ENCODE results near the gene NCOA6.
A peak's percentile ranks its signal among the peaks of the same experiment; 100 is the strongest.
"Not testable (repeated sequence)": the region's sequence is repeated elsewhere in the genome, so short reads cannot be mapped to it uniquely, and the experiment has no call there.

Gene NCOA6

DNA sequence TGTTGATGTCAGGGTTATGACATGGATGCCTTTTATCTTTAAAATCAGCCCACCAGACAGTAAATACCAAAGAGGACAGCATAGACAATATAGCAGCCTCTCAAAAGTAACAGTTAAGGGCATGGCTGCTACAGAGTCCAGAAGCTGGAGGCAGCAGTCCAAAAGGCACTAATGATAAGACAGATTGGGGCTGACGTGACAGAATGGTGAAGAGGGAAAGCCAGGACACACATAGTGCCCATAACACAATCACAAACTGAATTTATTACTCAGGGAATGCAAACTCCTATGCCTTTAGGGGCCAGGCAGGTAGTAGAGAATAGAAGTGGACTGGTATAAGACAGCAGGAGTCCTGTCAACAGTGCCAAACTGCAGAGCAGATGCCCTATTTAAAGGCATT is 80.6 kb downstream of the NCOA6 start:
- no peaks in the 10 kb centered on the region for H3K9me3 Mint-ChIP-seq
- H3K4me1 Mint-ChIP-seq: no peaks in the 10 kb centered on the region
- no peak overlapping the region for H3K4me3 Mint-ChIP-seq
- no peak overlapping the region for H3K27ac Mint-ChIP-seq
- DNase-seq (ENCODE audit: low spot score in 2 of 2) (no peak), ATAC-seq (ENCODE audit: low read depth) (no peak)
- H3K36me3 Mint-ChIP-seq: peaks cover 29% of the 10 kb centered on the region
- no peaks in the 10 kb centered on the region for H3K27me3 Mint-ChIP-seq

DNA sequence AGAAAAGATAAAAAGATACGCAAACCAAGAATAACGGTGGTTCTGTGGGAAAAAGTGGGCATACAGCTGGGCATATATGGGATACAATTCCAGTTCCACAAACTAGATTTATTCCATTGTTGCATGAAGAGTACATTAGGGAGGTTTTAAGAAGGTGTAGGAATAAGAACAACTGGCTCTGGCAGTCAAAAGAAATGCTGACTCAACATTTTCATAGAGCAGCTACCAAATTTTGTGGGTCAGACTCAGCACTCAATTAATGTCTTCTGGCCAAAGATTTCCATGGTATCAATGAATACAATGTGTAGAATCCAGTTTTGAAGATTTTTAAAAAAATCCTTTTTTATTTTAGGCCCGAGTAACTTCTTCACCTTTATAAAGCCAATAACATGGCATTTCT is 81.1 kb downstream of the NCOA6 start:
- H3K4me1 Mint-ChIP-seq: no peaks in the 10 kb centered on the region
- no peaks in the 10 kb centered on the region for H3K27me3 Mint-ChIP-seq
- no peaks in the 10 kb centered on the region for H3K9me3 Mint-ChIP-seq
- H3K27ac Mint-ChIP-seq: no peak overlapping the region
- no peak for ATAC-seq (ENCODE audit: low read depth)
- H3K36me3 Mint-ChIP-seq: peaks cover 27% of the 10 kb centered on the region
- no peak for DNase-seq (ENCODE audit: low spot score in 2 of 2)
- no peak overlapping the region for H3K4me3 Mint-ChIP-seq

GRCh38 chr20:34743039-34743438 is 82.4 kb downstream of the NCOA6 start:
- ATAC-seq (ENCODE audit: low read depth): no peak
- peaks cover 26% of the 10 kb centered on the region for H3K36me3 Mint-ChIP-seq
- no peak overlapping the region for H3K27ac Mint-ChIP-seq
- H3K4me1 Mint-ChIP-seq: no peaks in the 10 kb centered on the region
- H3K27me3 Mint-ChIP-seq: no peaks in the 10 kb centered on the region
- no peak for DNase-seq (ENCODE audit: low spot score in 2 of 2)
- H3K4me3 Mint-ChIP-seq: no peak overlapping the region
- H3K9me3 Mint-ChIP-seq: no peaks in the 10 kb centered on the region

- Mint-ChIP-seq H3K27me3 (no peaks in the 10 kb centered on the region), H3K4me1 (no peaks in the 10 kb centered on the region), H3K27ac (no peak overlapping the region), H3K36me3 (peaks cover 20% of the 10 kb centered on the region), H3K9me3 (no peaks in the 10 kb centered on the region), H3K4me3 (no peak overlapping the region)
- ATAC-seq (ENCODE audit: low read depth) (no peak), DNase-seq (ENCODE audit: low spot score in 2 of 2) (no peak)
Measured at GRCh38 chr20:34736106-34736735, 89.2 kb downstream of the NCOA6 start.

- no peak overlapping the region for H3K27ac Mint-ChIP-seq
- H3K36me3 Mint-ChIP-seq: peaks cover 16% of the 10 kb centered on the region
- H3K4me3 Mint-ChIP-seq: no peak overlapping the region
- no peaks in the 10 kb centered on the region for H3K9me3 Mint-ChIP-seq
- H3K27me3 Mint-ChIP-seq: no peaks in the 10 kb centered on the region
- no peak for ATAC-seq (ENCODE audit: low read depth)
- no peaks in the 10 kb centered on the region for H3K4me1 Mint-ChIP-seq
- no peak for DNase-seq (ENCODE audit: low spot score in 2 of 2)
Measured at GRCh38 chr20:34732523-34732922, 92.9 kb downstream of the NCOA6 start.

DNA sequence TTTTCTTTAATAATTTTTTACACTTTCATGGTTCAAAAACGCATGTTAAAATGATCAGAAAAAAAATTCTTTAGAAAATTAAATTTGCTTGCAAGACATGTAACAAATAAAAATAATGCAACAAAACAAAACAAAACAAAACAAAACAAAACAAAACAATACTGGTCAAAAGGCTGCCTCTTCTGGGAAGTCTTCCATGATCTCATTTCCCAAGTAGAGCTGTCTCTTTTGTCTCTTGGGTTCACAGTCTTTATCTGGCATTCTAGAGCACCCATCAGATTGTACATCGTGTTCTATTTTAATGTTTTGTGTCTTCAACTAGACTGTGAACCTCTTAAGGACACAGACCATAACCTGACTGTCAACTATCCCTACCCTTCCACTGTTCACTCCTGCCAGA is 96.0 kb downstream of the NCOA6 start:
- DNase-seq (ENCODE audit: low spot score in 2 of 2): no peak
- no peaks in the 10 kb centered on the region for H3K4me1 Mint-ChIP-seq
- no peak overlapping the region for H3K4me3 Mint-ChIP-seq
- H3K27me3 Mint-ChIP-seq: no peaks in the 10 kb centered on the region
- no peak for ATAC-seq (ENCODE audit: low read depth)
- peaks cover 30% of the 10 kb centered on the region for H3K36me3 Mint-ChIP-seq
- no peaks in the 10 kb centered on the region for H3K9me3 Mint-ChIP-seq
- H3K27ac Mint-ChIP-seq: no peak overlapping the region

DNA sequence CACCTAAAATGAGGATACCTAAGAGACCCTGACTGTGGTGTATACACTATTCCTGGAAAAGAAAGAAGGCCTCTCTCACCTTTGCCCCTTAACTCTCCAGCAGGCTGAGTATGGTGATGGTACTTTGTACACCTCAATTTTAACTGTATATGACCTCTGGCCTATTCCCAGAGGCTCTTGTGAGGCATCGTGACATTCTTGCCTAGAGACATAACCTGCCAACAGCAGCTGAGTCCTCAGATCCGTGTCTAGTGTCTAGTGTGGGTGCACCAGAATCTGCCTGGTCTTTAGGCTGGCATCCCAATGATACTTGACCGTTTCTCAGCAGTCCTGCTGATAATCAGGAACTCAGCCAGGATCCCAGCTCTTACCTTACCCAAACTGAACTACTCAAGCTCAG is 101.3 kb downstream of the NCOA6 start:
- peaks cover 23% of the 10 kb centered on the region for H3K36me3 Mint-ChIP-seq
- no peak for ATAC-seq (ENCODE audit: low read depth)
- H3K27me3 Mint-ChIP-seq: no peaks in the 10 kb centered on the region
- H3K27ac Mint-ChIP-seq: peak overlapping the region; percentile 59
- H3K4me3 Mint-ChIP-seq: no peak overlapping the region
- H3K4me1 Mint-ChIP-seq: peaks cover 9% of the 10 kb centered on the region
- DNase-seq (ENCODE audit: low spot score in 2 of 2): no peak
- no peaks in the 10 kb centered on the region for H3K9me3 Mint-ChIP-seq

DNA sequence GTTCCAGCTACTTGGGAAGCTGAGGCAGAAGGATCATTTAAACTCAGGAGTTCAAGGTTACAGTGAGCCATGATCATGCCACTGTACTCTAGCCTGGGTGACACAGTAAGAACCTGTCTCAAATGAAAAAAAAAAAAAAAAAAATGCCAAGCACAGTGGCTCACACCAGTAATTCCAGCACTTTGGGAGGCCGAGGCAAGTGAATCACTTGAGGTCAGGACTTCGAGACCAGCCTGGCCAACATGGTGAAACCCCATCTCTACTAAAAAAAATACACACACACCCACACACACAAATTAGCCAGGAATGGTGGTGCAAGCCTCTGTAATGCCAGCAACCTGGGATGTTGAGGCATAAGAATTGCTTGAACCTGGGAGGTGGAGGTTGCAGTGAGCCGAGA is 102.9 kb downstream of the NCOA6 start:
- H3K27ac Mint-ChIP-seq; H3K9me3 Mint-ChIP-seq; ATAC-seq (ENCODE audit: low read depth); H3K4me3 Mint-ChIP-seq; DNase-seq (ENCODE audit: low spot score in 2 of 2); H3K27me3 Mint-ChIP-seq: not testable (repeated sequence)
- peaks cover 11% of the 10 kb centered on the region for H3K4me1 Mint-ChIP-seq
- peaks cover 23% of the 10 kb centered on the region for H3K36me3 Mint-ChIP-seq

DNA sequence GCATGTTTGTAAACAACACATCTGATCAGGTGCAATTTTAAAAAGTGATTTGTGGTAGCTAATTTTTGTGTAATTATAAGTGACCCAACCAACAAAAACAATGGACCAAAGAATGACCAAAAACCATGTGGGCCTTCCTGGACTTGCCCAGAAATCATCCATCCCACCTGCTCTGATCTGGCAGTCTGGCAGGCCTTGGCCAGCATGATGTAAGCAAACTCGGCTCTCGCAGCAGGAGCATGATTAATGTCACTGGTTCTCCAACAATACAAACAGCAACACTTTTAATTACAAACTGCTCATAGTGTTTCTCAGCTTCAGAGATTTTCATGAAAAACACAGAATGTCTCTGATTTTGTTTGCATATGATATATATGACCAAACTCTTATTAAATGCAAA is 105.2 kb downstream of the NCOA6 start:
- Mint-ChIP-seq H3K27me3 (no peaks in the 10 kb centered on the region), H3K4me3 (no peak overlapping the region), H3K36me3 (peaks cover 9% of the 10 kb centered on the region), H3K9me3 (no peaks in the 10 kb centered on the region), H3K27ac (no peak overlapping the region), H3K4me1 (peaks cover 11% of the 10 kb centered on the region)
- DNase-seq (ENCODE audit: low spot score in 2 of 2): no peak
- ATAC-seq (ENCODE audit: low read depth): no peak

DNA sequence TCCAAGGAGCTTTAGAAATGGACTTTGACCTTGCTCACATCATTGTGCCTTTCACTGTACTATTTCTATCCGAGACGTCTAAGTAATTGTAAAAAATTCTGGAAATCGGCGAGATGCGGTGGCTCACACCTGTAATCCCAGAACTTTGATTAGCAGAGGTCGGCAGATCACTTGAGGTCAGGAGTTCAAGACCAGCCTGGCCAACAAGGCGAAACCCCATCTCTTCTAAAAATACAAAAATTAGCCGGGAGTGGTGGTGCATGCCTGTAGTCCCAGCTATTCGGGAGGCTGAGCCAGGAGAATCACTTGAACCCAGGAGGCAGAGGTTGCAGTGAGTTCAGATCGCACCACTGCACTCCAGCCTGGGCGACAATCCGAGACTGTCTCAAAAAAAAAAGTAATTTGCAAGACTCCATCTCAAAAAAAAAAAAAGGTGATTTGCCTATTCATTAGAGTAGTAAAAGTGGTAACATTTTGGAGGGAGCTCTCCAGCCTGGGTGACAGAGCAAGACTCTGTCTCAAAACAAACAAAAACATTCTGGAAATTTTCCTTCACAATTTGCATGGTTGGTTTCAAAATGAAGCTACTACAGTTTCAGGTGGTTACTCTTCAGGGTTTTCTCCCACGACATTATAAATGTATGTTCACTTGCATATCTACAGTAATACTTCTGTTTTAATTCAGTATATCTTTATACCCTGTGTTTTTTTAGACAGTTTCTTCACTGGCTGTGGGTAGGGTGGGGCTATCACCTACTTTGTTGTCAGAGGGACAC is 106.0 kb downstream of the NCOA6 start:
- DNase-seq (ENCODE audit: low spot score in 2 of 2); H3K27me3 Mint-ChIP-seq; H3K4me3 Mint-ChIP-seq; H3K9me3 Mint-ChIP-seq: not testable (repeated sequence)
- H3K27ac Mint-ChIP-seq: peak overlapping the region; percentile 53
- H3K36me3 Mint-ChIP-seq: peaks cover 10% of the 10 kb centered on the region
- ATAC-seq (ENCODE audit: low read depth): peak; percentile 60
- H3K4me1 Mint-ChIP-seq: peaks cover 11% of the 10 kb centered on the region

DNA sequence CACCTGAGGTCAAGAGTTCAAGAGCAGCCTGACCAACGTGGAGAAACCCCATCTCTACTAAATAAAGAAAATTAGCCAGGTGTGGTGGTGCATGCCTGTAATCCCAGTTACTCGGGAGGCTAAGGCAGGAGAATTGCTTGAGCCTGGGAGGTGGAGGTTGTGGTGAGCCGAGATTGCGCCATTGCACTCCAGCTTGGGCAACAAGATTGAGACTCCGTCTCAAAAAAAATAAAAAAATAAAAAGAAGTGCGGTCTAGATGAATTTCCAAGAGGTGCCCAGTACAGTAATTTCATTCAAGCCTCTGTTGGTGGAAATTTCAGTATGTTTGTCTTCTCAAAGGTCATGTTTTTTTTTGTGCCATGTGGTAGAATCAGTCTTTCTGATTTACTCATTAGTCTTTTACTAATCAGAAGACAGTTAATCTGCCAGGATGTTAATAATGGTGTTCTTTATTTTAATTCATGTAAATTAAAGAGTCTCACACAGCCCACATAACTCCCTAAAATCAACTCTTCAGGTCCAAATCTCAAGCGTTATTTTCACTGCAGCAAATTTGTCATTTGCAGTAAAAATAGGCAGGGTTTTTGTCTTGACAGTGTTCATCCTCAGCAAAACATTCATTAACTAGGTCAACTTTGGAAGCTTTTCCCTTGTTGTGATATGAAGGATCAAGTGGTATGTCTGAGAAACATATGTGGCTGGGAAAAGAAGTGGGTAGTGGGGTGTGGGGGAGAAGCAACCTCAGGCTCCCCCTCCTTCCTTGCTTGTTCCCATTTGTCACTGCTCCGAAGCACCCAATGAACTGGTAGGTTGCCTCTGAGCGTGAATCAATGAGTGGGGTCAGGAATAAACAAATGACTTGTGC is 108.0 kb downstream of the NCOA6 start:
- Mint-ChIP-seq H3K4me1 (peaks cover 11% of the 10 kb centered on the region), H3K27me3 (no peaks in the 10 kb centered on the region), H3K9me3 (no peaks in the 10 kb centered on the region), H3K36me3 (peaks cover 11% of the 10 kb centered on the region), H3K4me3 (no peak overlapping the region), H3K27ac (no peak overlapping the region)
- DNase-seq (ENCODE audit: low spot score in 2 of 2): no peak
- no peak for ATAC-seq (ENCODE audit: low read depth)

DNA sequence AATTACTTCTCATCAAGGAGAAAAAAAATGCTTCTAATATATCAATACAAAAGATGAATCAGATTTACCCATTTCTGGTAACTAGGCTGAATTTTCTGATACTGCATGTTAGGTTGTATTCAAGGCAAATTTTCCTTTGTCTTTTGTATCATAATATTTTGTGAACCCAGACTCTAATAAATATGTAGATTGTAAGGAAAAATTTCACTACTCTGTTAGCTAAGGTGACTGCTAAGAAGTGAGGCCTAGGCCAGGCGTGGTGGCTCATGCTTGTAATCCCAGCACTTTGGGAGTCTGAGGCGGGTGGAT is 108.6 kb downstream of the NCOA6 start:
- H3K27me3 Mint-ChIP-seq: no peaks in the 10 kb centered on the region

GRCh38 chr20:34715384-34715783 is 110.1 kb downstream of the NCOA6 start:
- H3K27me3 Mint-ChIP-seq: no peaks in the 10 kb centered on the region
- peaks cover 10% of the 10 kb centered on the region for H3K36me3 Mint-ChIP-seq
- H3K4me1 Mint-ChIP-seq: peaks cover 9% of the 10 kb centered on the region
- H3K9me3 Mint-ChIP-seq: no peaks in the 10 kb centered on the region
- no peak overlapping the region for H3K4me3 Mint-ChIP-seq
- DNase-seq (ENCODE audit: low spot score in 2 of 2) (no peak), ATAC-seq (ENCODE audit: low read depth) (no peak)
- no peak overlapping the region for H3K27ac Mint-ChIP-seq

More for the DNA sequence above, 108.6 kb downstream of the NCOA6 start:
- Mint-ChIP-seq H3K9me3 (no peaks in the 10 kb centered on the region), H3K27ac (no peak overlapping the region), H3K4me3 (no peak overlapping the region), H3K4me1 (peaks cover 11% of the 10 kb centered on the region), H3K36me3 (peaks cover 11% of the 10 kb centered on the region)
- DNase-seq (ENCODE audit: low spot score in 2 of 2) (no peak), ATAC-seq (ENCODE audit: low read depth) (no peak)

DNA sequence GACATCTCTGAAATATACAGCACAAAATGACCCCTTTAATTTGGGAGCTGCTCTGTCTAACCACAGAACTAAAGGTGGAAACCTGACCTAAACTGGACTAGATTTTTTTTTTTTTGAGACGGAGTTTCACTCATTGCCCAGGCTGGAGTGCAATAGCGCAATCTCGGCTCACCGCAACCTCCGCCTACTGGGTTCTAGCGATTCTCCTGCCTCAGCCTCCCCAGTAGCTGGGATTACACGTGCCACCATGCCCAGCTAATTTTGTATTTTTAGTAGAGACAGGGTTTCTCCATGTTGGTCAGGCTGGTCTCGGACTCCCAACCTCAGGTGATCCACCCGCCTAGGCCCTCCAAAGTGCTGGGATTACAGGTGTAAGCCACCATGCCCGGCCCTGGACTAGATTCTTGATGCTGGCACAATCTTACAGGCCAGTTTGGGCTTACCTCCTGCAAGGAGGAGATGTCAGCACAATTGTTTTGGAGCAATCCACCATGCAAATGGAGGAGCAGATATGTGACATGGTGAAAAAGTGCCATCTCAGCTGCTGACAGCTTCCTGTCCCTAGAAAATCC is 111.4 kb downstream of the NCOA6 start:
- H3K9me3 Mint-ChIP-seq; DNase-seq (ENCODE audit: low spot score in 2 of 2); ATAC-seq (ENCODE audit: low read depth); H3K4me1 Mint-ChIP-seq; H3K36me3 Mint-ChIP-seq; H3K27me3 Mint-ChIP-seq; H3K4me3 Mint-ChIP-seq; H3K27ac Mint-ChIP-seq: not testable (repeated sequence)
